VCaP (cell line): ENCODE data around the gene GNA12.

Source experiments
- H3K27ac ChIP-seq: fragments of 450-650 bp; 2 replicates; pipeline ENCODE4 v1.5.1; 2017
- CTCF ChIP-seq: fragments of 450-650 bp; conservative IDR thresholded peaks from 2 replicates; pipeline ENCODE4 v1.5.1; 2017; ENCODE audit warnings: mild to moderate bottlenecking, moderate library complexity

Gene GNA12

GRCh38 chr7:2843711-2844152 is 376 bp downstream of the GNA12 start:
- peak overlapping the region; percentile 85 for H3K27ac ChIP-seq
- no peak; the same call in 1 of the 2 replicates for TF ChIP-seq CTCF

GRCh38 chr7:2843191-2843685 is 870 bp downstream of the GNA12 start:
- TF ChIP-seq CTCF, result no peak
- H3K27ac ChIP-seq, result peak overlapping the region; percentile 85

- peak overlapping the region; percentile 25; the same call in 1 of the 2 replicates for H3K27ac ChIP-seq
- TF ChIP-seq CTCF, result no peak
Measured at GRCh38 chr7:2841907-2842306, 2.2 kb downstream of the GNA12 start.

- H3K27ac ChIP-seq, result no peak overlapping the region
- TF ChIP-seq CTCF, result no peak
Measured at GRCh38 chr7:2840458-2840857, 3.6 kb downstream of the GNA12 start.

GRCh38 chr7:2838873-2839578 is 5.1 kb downstream of the GNA12 start:
- TF ChIP-seq CTCF, result no peak
- no peak overlapping the region for H3K27ac ChIP-seq

- H3K27ac ChIP-seq, result no peak overlapping the region
- no peak for TF ChIP-seq CTCF
Measured at GRCh38 chr7:2838451-2838850, 5.7 kb downstream of the GNA12 start.

GRCh38 chr7:2837496-2837895 is 6.6 kb downstream of the GNA12 start:
- no peak for TF ChIP-seq CTCF
- H3K27ac ChIP-seq, result 0 out of 2 replicates have a peak overlapping the region, but pooled peaks have one; percentile 7
